Upper lobe of left lung (tissue), 6 donors: ENCODE results near the gene SAP30. TPM values are rescaled to one million over a fixed set of nuclear protein-coding genes. Genes with fewer than 3 reads are reported as not detected.

Source experiments
- ATAC-seq, 2 donors: fragments of 200-7000 bp; cut with Tn5 transposase; one replicate each; pipeline ENCODE4 v1.9.1; 2022; ENCODE audit warnings: mild to moderate bottlenecking in 2 of 2, moderate library complexity in 2 of 2; ENCODE audit not compliant: low FRiP score in 2 of 2
- DNase-seq, 2 donors: peaks; one replicate each; pipeline ENCODE4 v3.0.0-alpha.2; 2019 to 2020
- H3K27ac ChIP-seq, 4 donors: fragments of 200-600 bp; sonication (generic); one replicate each; pipeline ENCODE4 v1.5.1; 2016 to 2019
- H3K27me3 ChIP-seq, 4 donors: fragments of 200-600 bp; sonication (generic); one replicate each; pipeline ENCODE4 v1.5.1; 2017 to 2019
- H3K36me3 ChIP-seq, 4 donors: fragments of 200-600 bp; sonication (generic); one replicate each; pipeline ENCODE4 v1.5.1; 2016 to 2019
- H3K4me1 ChIP-seq, 4 donors: fragments of 200-600 bp; sonication (generic); one replicate each; pipeline ENCODE4 v1.5.1; 2018 to 2019
- H3K4me3 ChIP-seq, 4 donors: fragments of 200-600 bp; sonication (generic); one replicate each; pipeline ENCODE4 v1.5.1; 2017 to 2019; ENCODE audit warnings: mild to moderate bottlenecking in 2 of 4, moderate library complexity in 1 of 4
- H3K9me3 ChIP-seq, 4 donors: fragments of 200-600 bp; sonication (generic); one replicate each; pipeline ENCODE4 v1.5.1; 2018 to 2019
- CTCF ChIP-seq, 6 experiments: fragments of 450-650 bp in 4 of 6; fragments of 200-600 bp in 2 of 6; sonication (generic) in 2 of 6; IDR thresholded peaks; one replicate each; pipeline ENCODE4 v1.5.1; 2016 to 2019; ENCODE audit warnings: antibody characterized with exemption in 6 of 6
- EP300 ChIP-seq, 4 donors: sonication (generic); formaldehyde crosslinking; IDR thresholded peaks; one replicate each; pipeline ENCODE4 v1.5.1; 2017; ENCODE audit warnings: antibody characterized with exemption in 4 of 4, control low read depth in 2 of 4
- POLR2A ChIP-seq, 4 donors: fragments of 450-650 bp; IDR thresholded peaks; one replicate each; pipeline ENCODE4 v1.5.1; 2016 to 2017; ENCODE audit warnings: antibody characterized with exemption in 4 of 4, mild to moderate bottlenecking in 2 of 4
- POLR2AphosphoS5 ChIP-seq, 2 donors: sonication (generic); formaldehyde crosslinking; IDR thresholded peaks; one replicate each; pipeline ENCODE4 v1.5.1; 2017; ENCODE audit warnings: antibody characterized with exemption in 2 of 2
- WGBS, 2 donors: methylation state at CpG; one replicate each; pipeline ENCODE4 v1.1.5; 2017 to 2018; 5-methylcytosine and 5-hydroxymethylcytosine counted together
- total RNA-seq, 6 donors: library from RNA; depleted of rRNA in 4 of 6; stranded (reverse); fragments of >200 nt in 4 of 6; gene quantifications; one replicate each; pipeline versions ENCODE4 v1.1.0 to v1.2.1, GENCODE V29; 2016 to 2021
- donor health status: DM: no; HTN: no; CAD: no; lungs with moderate emphysema.
- donor health status: DM: no; HTN: yes; CAD: no; lungs with severe emphysema.

The SAP30 gene
- total RNA-seq, 6 donors from 2014 or later, result 15.0 to 39.8 (median 18.8) TPM

DNA sequence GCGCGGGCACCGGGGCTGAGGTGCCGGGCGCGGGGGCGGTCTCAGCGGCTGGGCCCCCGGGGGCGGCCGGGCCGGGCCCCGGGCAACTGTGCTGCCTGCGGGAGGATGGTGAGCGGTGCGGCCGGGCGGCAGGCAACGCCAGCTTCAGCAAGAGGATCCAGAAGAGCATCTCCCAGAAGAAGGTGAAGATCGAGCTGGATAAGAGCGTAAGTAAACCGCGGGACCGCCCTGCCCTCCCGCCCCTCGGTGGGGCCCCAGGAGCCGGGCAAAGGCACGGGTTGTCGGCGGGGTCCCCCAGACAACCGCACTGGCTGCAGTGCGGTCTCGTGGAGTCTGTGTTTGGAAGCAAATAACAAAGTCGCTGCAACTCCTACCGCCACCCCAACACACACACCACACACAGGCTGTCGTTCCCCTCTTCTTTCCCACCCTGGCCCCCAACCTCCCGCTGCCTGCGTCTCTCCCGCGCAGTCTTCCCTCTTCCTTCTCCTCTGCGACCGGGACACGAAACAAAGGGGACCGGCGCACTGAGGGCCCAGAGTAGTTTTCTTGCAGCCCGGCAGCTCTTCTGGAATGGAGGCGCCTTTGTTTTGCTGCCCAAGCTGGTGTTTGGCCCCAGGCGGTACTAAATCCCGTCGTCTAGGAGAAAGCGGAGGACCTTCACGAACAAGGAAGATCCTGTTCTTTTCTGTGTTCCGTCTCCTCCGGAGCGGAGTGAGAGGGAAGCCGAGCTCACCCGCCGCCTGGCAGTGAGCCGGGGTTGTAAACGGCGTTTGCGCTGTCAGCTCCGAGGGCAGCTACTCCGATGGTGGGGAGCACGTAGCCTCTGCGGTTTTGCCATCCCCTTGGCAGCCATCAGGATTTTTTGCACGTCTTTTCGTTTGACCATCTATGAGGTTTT is 788 bp downstream of the SAP30 start:
- TF ChIP-seq POLR2A (IDR thresholded peaks at IDR 0.05) (peak in 2 of 4 donors; percentile 23 to 54), POLR2AphosphoS5 (IDR thresholded peaks at IDR 0.05) (peak in 1 of 2 donors; percentile 46), CTCF (IDR thresholded peaks at IDR 0.05) (peak in 1 of 6 experiments; percentile 10), EP300 (IDR thresholded peaks at IDR 0.05) (no peak)
- WGBS, 2 donors, result 1% methylated on average over 32 to 53 of the region's 68 CpGs
- H3K27me3 ChIP-seq, result no peaks in the 10 kb centered on the region
- H3K4me3 ChIP-seq, result peak overlapping the region; percentile 73 to 94 (median 90)
- H3K36me3 ChIP-seq, result peaks cover 0 to 3% (median 0%) of the 10 kb centered on the region in 4 donors
- peak; percentile 55 to 91 for DNase-seq
- H3K27ac ChIP-seq, result peak overlapping the region; percentile 90 to 97 (median 92)
- H3K9me3 ChIP-seq, result no peaks in the 10 kb centered on the region
- peak in 1 of 2 donors; percentile 56 for ATAC-seq
- H3K4me1 ChIP-seq, result peaks cover 8 to 31% (median 17%) of the 10 kb centered on the region in 4 donors

DNA sequence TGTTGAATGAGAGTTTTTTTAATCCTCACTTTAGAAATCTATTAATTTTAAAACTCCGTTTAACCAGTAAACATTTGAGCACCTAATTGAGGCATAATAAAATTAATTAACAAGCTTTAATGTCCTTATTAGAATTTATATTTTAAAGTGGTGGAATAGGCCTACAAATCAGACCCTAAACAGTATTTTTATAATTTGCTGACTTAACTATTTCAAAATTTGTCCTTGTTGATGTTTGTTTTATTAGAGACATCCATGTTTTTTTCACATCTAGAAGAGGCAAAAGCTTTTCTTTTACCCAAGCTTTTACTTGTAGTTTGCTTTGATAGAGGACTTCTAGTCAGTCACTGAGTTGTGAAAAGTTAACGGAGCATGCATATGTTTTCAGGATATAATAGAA is 3.8 kb downstream of the SAP30 start:
- peaks cover 5 to 17% (median 12%) of the 10 kb centered on the region in 4 donors for H3K4me1 ChIP-seq
- H3K27ac ChIP-seq, result no peak overlapping the region
- peaks cover 0 to 3% (median 0%) of the 10 kb centered on the region in 4 donors for H3K36me3 ChIP-seq
- H3K4me3 ChIP-seq, result no peak overlapping the region
- WGBS, 2 donors, result 97 to 99% methylated on average over 2 of the region's 2 CpGs
- no peaks in the 10 kb centered on the region for H3K9me3 ChIP-seq
- no peak for DNase-seq
- no peak for TF ChIP-seq POLR2A (IDR thresholded peaks at IDR 0.05)
- no peak for TF ChIP-seq CTCF (IDR thresholded peaks at IDR 0.05)
- TF ChIP-seq POLR2AphosphoS5 (IDR thresholded peaks at IDR 0.05), result no peak
- no peak for TF ChIP-seq EP300 (IDR thresholded peaks at IDR 0.05)
- no peak for ATAC-seq
- H3K27me3 ChIP-seq, result no peaks in the 10 kb centered on the region

GRCh38 chr4:173379929-173380328 is 9.2 kb downstream of the SAP30 start:
- TF ChIP-seq CTCF (IDR thresholded peaks at IDR 0.05), result no peak
- no peak for TF ChIP-seq EP300 (IDR thresholded peaks at IDR 0.05)
- TF ChIP-seq POLR2AphosphoS5 (IDR thresholded peaks at IDR 0.05), result no peak
- no peak for TF ChIP-seq POLR2A (IDR thresholded peaks at IDR 0.05)
- H3K36me3 ChIP-seq, result no peaks in the 10 kb centered on the region
- peaks cover 0 to 3% (median 0%) of the 10 kb centered on the region in 4 donors for H3K4me1 ChIP-seq
- no peaks in the 10 kb centered on the region for H3K9me3 ChIP-seq
- DNase-seq (no peak), ATAC-seq (no peak)
- H3K27ac ChIP-seq, result no peak overlapping the region
- H3K27me3 ChIP-seq, result no peaks in the 10 kb centered on the region
- WGBS, 2 donors, result 96 to 98% methylated on average over 3 of the region's 3 CpGs
- H3K4me3 ChIP-seq, result no peak overlapping the region

DNA sequence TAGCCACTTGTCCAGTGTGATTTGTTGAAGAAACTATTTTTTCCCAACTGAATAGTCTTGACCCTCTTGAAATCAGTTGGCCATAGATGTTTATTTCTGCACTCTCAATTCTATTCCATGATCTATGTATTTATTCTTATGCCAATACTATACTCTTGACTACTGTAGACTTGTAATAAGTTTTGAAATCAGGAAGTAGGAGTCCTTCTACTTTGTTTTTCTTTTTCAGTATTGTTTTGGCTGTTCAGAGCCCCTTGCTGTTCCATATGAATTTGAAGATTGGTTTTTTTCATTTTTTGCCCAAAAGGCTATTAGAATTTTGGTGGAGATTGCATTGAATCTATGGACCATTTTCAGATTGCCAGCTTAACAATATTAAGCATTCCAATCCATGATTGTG is 10.2 kb downstream of the SAP30 start:
- Histone ChIP-seq H3K36me3 (no peaks in the 10 kb centered on the region), H3K27ac (no peak overlapping the region), H3K4me3 (no peak overlapping the region), H3K9me3 (no peaks in the 10 kb centered on the region), H3K4me1 (no peaks in the 10 kb centered on the region), H3K27me3 (no peaks in the 10 kb centered on the region)
- ATAC-seq, result no peak
- TF ChIP-seq EP300 (IDR thresholded peaks at IDR 0.05) (no peak), POLR2AphosphoS5 (IDR thresholded peaks at IDR 0.05) (no peak), POLR2A (IDR thresholded peaks at IDR 0.05) (no peak), CTCF (IDR thresholded peaks at IDR 0.05) (no peak)
- no peak for DNase-seq
